AG09319 (cell line): ENCODE measurements around the gene MAMDC4.

Experiments used
- DNase-seq: peaks from one replicate; pipeline ENCODE4 v3.0.0-alpha.2; 2010; ENCODE audit warnings: low read depth; ENCODE audit errors: extremely low read depth
- CTCF ChIP-seq: IDR thresholded peaks from 2 replicates; pipeline ENCODE4 v1.5.1; 2011; ENCODE audit warnings: low read depth, mild to moderate bottlenecking, inconsistent platforms, low read length, moderate library complexity

MAMDC4 gene

GRCh38 chr9:136821826-136822544 lies 30.2 kb upstream of the MAMDC4 start:
- TF ChIP-seq CTCF, result no peak
- no peak for DNase-seq

GRCh38 chr9:136823136-136824046 lies 28.8 kb upstream of the MAMDC4 start:
- DNase-seq, result no peak
- TF ChIP-seq CTCF, result no peak

- no peak for DNase-seq
- no peak for TF ChIP-seq CTCF
Measured at GRCh38 chr9:136824496-136825225, 27.5 kb upstream of the MAMDC4 start.

- TF ChIP-seq CTCF, result no peak
Measured at GRCh38 chr9:136825295-136826187, 26.6 kb upstream of the MAMDC4 start.

GRCh38 chr9:136826188-136826541 lies 26.0 kb upstream of the MAMDC4 start:
- TF ChIP-seq CTCF, result no peak
- no peak for DNase-seq

More at GRCh38 chr9:136825295-136826187, 26.6 kb upstream of the MAMDC4 start:
- no peak for DNase-seq

GRCh38 chr9:136826703-136827582 lies 25.2 kb upstream of the MAMDC4 start:
- TF ChIP-seq CTCF, result no peak

More at GRCh38 chr9:136826703-136827582, 25.2 kb upstream of the MAMDC4 start:
- DNase-seq, result no peak
